ENCODE measurements around the gene SERBP1.

DNA sequence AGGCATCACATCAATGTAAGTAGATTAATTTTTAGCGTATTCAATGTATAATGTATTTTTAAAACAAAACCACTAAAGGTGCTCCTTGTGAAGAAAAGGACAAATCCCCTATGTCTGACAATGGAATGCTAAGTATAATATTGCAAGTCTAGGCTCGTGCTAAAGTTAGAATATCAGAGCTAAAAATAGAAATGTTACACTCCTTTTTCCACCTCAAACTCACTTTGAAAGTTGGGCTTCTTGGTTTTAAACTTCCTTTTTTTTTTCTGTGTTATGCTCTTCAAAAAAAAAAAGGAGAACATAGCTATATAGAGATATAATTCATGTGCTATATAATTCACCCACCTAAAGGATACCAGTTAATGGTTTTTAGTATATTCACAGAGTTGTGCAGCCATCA is 3.6 kb upstream of the SERBP1 start:
- TF ChIP-seq CTCF (IDR thresholded peaks at IDR 0.05; ENCODE audit: insufficient read depth, low read depth, low read length), result no peak
- TF ChIP-seq EZH2 (IDR thresholded peaks at IDR 0.05; ENCODE audit: insufficient read depth, low read length), result no peak

All from astrocyte (in vitro differentiated cells and primary cell).